Measurements from ENCODE around the gene IFNL4. TPM values are rescaled to one million over a fixed set of nuclear protein-coding genes. Genes with fewer than 3 reads are reported as not detected.
"Not testable (repeated sequence)": the region's sequence is repeated elsewhere in the genome, so short reads cannot be mapped to it uniquely, and the experiment has no call there.

IFNL4 gene
- not detected for total RNA-seq

- Mint-ChIP-seq H3K4me3 (no peak within 1 kb of the TSS), H3K9me3 (no peaks in the 10 kb centered on the region), H3K36me3 (ENCODE audit: low read depth) (no peaks in the 10 kb centered on the region), H3K4me1 (ENCODE audit: low read depth) (peaks cover 7% of the 10 kb centered on the region), H3K27ac (no peak within 1 kb of the TSS), H3K27me3 (ENCODE audit: low read depth) (peaks cover 5% of the 10 kb centered on the region)
- no peak for DNase-seq
- CTCF ChIA-PET, result no interaction called here
- intact Hi-C loops (cut with micrococcal nuclease), result no loop called here
Observed at GRCh38 chr19:39248806-39249205, at the start of gene IFNL4. Gene IFNL4, minus strand, starts transcription at chr19:39248856.

GRCh38 chr19:39297931-39298634, 49.4 kb upstream of the IFNL4 start:
- Mint-ChIP-seq H3K36me3 (ENCODE audit: low read depth) (no peaks in the 10 kb centered on the region), H3K4me3 (no peak overlapping the region), H3K27ac (no peak overlapping the region), H3K9me3 (no peaks in the 10 kb centered on the region), H3K27me3 (ENCODE audit: low read depth) (peaks cover 2% of the 10 kb centered on the region), H3K4me1 (ENCODE audit: low read depth) (peaks cover 5% of the 10 kb centered on the region)
- DNase-seq, result peak; percentile 37
- CTCF ChIA-PET, result no interaction called here
- intact Hi-C loops (cut with micrococcal nuclease), result no loop called here

DNA sequence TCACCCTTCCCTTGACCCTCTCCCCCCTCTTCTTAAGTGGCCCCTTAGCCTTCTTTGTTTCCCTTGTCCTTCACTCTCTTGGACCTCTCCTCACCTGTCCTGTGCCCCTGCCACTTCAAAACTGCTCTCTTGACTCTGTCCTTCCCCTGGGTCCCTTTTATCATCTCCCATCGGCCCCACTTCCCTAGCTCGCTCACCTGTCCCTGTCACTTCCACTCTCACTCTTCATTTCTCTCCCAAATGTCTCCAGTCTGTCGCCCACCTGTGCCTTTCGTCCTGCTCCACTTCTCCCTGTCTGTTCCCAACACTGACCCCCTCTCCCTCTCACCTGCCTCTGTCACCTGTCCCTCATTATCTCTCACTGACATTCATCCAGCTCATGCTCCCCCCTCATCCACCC, 48.2 kb upstream of the IFNL4 start:
- Mint-ChIP-seq H3K36me3 (ENCODE audit: low read depth) (no peaks in the 10 kb centered on the region), H3K4me3 (no peak overlapping the region), H3K27ac (no peak overlapping the region), H3K27me3 (ENCODE audit: low read depth) (peaks cover 2% of the 10 kb centered on the region), H3K4me1 (ENCODE audit: low read depth) (peaks cover 5% of the 10 kb centered on the region), H3K9me3 (no peaks in the 10 kb centered on the region)
- DNase-seq, result no peak
- CTCF ChIA-PET, result no interaction called here
- intact Hi-C loops (cut with micrococcal nuclease), result no loop called here

- Mint-ChIP-seq H3K27ac (no peak within 1 kb of the TSS), H3K9me3 (no peaks in the 10 kb centered on the region), H3K36me3 (ENCODE audit: low read depth) (no peaks in the 10 kb centered on the region), H3K4me3 (no peak within 1 kb of the TSS), H3K27me3 (ENCODE audit: low read depth) (peaks cover 4% of the 10 kb centered on the region), H3K4me1 (ENCODE audit: low read depth) (peaks cover 5% of the 10 kb centered on the region)
- no peak for DNase-seq
- CTCF ChIA-PET, result no interaction called here
- intact Hi-C loops (cut with micrococcal nuclease), result no loop called here
Observed at GRCh38 chr19:39296055-39296645, 47.5 kb upstream of the IFNL4 start, which contains the start of gene IFNL1. Gene IFNL1, plus strand, starts transcription at chr19:39296407. Its CDS starts 15 bp downstream, at chr19:39296422.

GRCh38 chr19:39293394-39293793, 44.7 kb upstream of the IFNL4 start:
- CTCF ChIA-PET, result interaction anchor here (0.5 to 1.5 kb wide), 2 partner anchors 36 to 258 kb away, joined by 4 to 5 read pairs; no protein-coding TSS in a partner anchor
- no peaks in the 10 kb centered on the region for H3K36me3 Mint-ChIP-seq (ENCODE audit: low read depth)

DNA sequence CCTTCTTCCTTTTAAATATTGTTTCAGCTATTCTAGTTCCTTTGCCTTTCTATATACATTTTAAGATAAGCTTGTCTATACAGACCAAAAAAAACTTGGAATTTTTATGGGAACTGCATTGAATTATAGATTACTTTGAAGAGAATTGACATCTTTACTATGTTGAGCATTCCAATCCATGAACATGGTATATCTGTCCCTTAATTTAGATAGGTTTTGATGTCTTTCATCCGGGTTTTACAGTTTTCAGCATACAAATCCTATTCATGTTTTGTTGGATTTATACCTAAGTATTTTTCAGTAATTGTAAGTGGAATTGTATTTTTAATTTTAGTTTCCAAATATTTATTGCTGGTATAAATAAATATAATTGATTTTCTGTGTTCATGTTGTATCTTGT, 35.4 kb upstream of the IFNL4 start:
- H3K4me1 Mint-ChIP-seq (ENCODE audit: low read depth), result no peaks in the 10 kb centered on the region
- intact Hi-C loops (cut with micrococcal nuclease), result no loop called here
- peaks cover 12% of the 10 kb centered on the region for H3K27me3 Mint-ChIP-seq (ENCODE audit: low read depth)
- no peak overlapping the region for H3K27ac Mint-ChIP-seq
- no peaks in the 10 kb centered on the region for H3K36me3 Mint-ChIP-seq (ENCODE audit: low read depth)
- CTCF ChIA-PET, result no interaction called here
- H3K9me3 Mint-ChIP-seq, result peaks cover 7% of the 10 kb centered on the region
- no peak overlapping the region for H3K4me3 Mint-ChIP-seq
- no peak for DNase-seq

More at GRCh38 chr19:39293394-39293793, 44.7 kb upstream of the IFNL4 start:
- H3K4me3 Mint-ChIP-seq, result no peak overlapping the region
- peaks cover 4% of the 10 kb centered on the region for H3K27me3 Mint-ChIP-seq (ENCODE audit: low read depth)
- peaks cover 4% of the 10 kb centered on the region for H3K4me1 Mint-ChIP-seq (ENCODE audit: low read depth)
- intact Hi-C loops (cut with micrococcal nuclease), result no loop called here
- H3K9me3 Mint-ChIP-seq, result no peaks in the 10 kb centered on the region
- DNase-seq, result no peak
- H3K27ac Mint-ChIP-seq, result no peak overlapping the region

- CTCF ChIA-PET, result no interaction called here
Observed at GRCh38 chr19:39282021-39282420, 33.4 kb upstream of the IFNL4 start.

DNA sequence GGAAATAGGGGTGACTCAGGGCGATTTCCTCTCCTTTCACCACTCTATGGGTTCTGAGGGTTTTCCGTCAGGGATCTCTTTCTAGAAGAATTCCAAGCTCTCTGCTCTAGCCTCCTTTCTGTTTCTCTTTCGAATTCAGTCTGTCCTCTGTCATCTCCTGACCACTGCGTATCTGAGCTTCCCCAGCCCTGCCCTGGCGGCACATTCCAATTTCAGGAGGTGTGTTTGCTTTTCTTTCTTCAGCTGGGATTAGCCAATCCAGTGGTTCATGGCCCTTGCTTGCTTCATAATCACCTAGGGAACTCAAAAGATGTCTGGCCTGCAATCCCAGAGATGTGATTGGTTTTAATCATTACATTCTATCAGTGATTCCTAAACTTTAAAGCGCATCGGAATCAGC, 28.9 kb upstream of the IFNL4 start:
- CTCF ChIA-PET, result no interaction called here
- Mint-ChIP-seq H3K9me3 (peaks cover 3% of the 10 kb centered on the region), H3K27me3 (ENCODE audit: low read depth) (peaks cover 10% of the 10 kb centered on the region), H3K4me1 (ENCODE audit: low read depth) (no peaks in the 10 kb centered on the region), H3K27ac (no peak overlapping the region), H3K4me3 (no peak overlapping the region), H3K36me3 (ENCODE audit: low read depth) (no peaks in the 10 kb centered on the region)
- intact Hi-C loops (cut with micrococcal nuclease), result no loop called here
- no peak for DNase-seq

More at GRCh38 chr19:39282021-39282420, 33.4 kb upstream of the IFNL4 start:
- Mint-ChIP-seq H3K4me1 (ENCODE audit: low read depth) (no peaks in the 10 kb centered on the region), H3K4me3 (no peak overlapping the region), H3K9me3 (peaks cover 7% of the 10 kb centered on the region), H3K36me3 (ENCODE audit: low read depth) (no peaks in the 10 kb centered on the region), H3K27me3 (ENCODE audit: low read depth) (peaks cover 12% of the 10 kb centered on the region), H3K27ac (no peak overlapping the region)
- intact Hi-C loops (cut with micrococcal nuclease), result no loop called here
- no peak for DNase-seq

DNA sequence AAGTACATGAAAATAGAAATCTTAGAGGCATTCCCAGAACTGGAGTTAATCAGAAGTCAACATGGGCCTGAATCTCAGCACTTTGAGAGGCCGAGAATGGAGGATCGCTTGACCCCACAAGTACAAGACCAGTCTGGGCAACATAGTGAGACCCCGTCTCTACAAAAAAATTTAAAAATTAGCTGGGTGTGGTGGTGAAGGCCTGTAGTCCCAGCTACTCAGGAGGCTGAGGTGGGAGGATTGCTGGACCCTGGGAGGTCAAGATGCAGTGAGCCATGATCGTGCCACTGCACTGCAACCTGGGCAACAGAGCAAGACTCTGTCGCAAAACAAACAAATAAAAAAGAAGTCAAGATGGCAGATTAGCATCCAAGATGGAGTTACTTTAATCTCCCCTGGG, 28.1 kb upstream of the IFNL4 start:
- CTCF ChIA-PET, result interaction anchor here (0.6 kb wide), 1 partner anchor 212 kb away, joined by 4 read pairs; no protein-coding TSS in a partner anchor
- no peaks in the 10 kb centered on the region for H3K4me1 Mint-ChIP-seq (ENCODE audit: low read depth)
- intact Hi-C loops (cut with micrococcal nuclease), result no loop called here
- peaks cover 7% of the 10 kb centered on the region for H3K27me3 Mint-ChIP-seq (ENCODE audit: low read depth)
- H3K36me3 Mint-ChIP-seq (ENCODE audit: low read depth), result no peaks in the 10 kb centered on the region
- no peak overlapping the region for H3K4me3 Mint-ChIP-seq
- no peak for DNase-seq
- H3K27ac Mint-ChIP-seq, result no peak overlapping the region
- no peaks in the 10 kb centered on the region for H3K9me3 Mint-ChIP-seq

GRCh38 chr19:39275578-39275977, 26.9 kb upstream of the IFNL4 start:
- intact Hi-C loops (cut with micrococcal nuclease), result no loop called here
- H3K27me3 Mint-ChIP-seq (ENCODE audit: low read depth), result peaks cover 5% of the 10 kb centered on the region
- H3K27ac Mint-ChIP-seq, result no peak overlapping the region
- no peaks in the 10 kb centered on the region for H3K4me1 Mint-ChIP-seq (ENCODE audit: low read depth)
- CTCF ChIA-PET, result no interaction called here
- H3K9me3 Mint-ChIP-seq, result no peaks in the 10 kb centered on the region
- no peak for DNase-seq
- H3K36me3 Mint-ChIP-seq (ENCODE audit: low read depth), result no peaks in the 10 kb centered on the region
- H3K4me3 Mint-ChIP-seq, result no peak overlapping the region

DNA sequence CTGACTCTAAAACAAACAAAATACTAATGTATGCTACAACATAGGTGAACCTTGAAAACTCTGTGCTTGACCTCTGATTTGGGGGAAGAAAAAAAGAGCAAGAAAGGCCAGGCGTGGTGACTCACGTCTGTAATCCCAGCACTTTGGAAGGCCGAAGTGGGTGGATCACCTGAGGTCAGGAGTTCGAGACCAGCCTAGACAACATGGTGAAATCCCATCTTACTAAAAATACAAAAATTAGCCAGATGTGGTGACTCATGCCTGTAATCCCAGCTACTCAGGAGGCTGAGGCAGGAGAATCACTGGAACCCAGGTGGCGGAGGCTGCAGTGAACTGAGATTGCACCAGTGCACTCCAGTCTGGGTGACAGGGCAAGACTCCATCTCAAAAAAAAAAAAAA, 25.2 kb upstream of the IFNL4 start:
- intact Hi-C loops (cut with micrococcal nuclease); H3K9me3 Mint-ChIP-seq; H3K4me3 Mint-ChIP-seq; H3K4me1 Mint-ChIP-seq (ENCODE audit: low read depth); H3K27me3 Mint-ChIP-seq (ENCODE audit: low read depth); H3K27ac Mint-ChIP-seq; DNase-seq; H3K36me3 Mint-ChIP-seq (ENCODE audit: low read depth): not testable (repeated sequence)
- CTCF ChIA-PET, result interaction anchor here (0.6 kb wide), 1 partner anchor 157 kb away, joined by 3 read pairs; no protein-coding TSS in a partner anchor

GRCh38 chr19:39270036-39270871, 21.6 kb upstream of the IFNL4 start:
- Mint-ChIP-seq H3K4me3 (no peak overlapping the region), H3K27me3 (ENCODE audit: low read depth) (peaks cover 4% of the 10 kb centered on the region), H3K27ac (no peak overlapping the region), H3K36me3 (ENCODE audit: low read depth) (no peaks in the 10 kb centered on the region), H3K9me3 (no peaks in the 10 kb centered on the region), H3K4me1 (ENCODE audit: low read depth) (peaks cover 1% of the 10 kb centered on the region)
- DNase-seq, result no peak
- intact Hi-C loops (cut with micrococcal nuclease), result no loop called here
- CTCF ChIA-PET, result interaction anchor here (1.2 kb wide), 1 partner anchor 160 kb away, joined by 3 read pairs; no protein-coding TSS in a partner anchor
